Activated T-cell treated with anti-CD3 and anti-CD28 coated beads, Interleukin-2, amount 50 U/mL, for 72 hours (primary cell): ENCODE data around the gene LRBA. TPM values are rescaled to one million over a fixed set of nuclear protein-coding genes. Genes with fewer than 3 reads are reported as not detected.
"Not testable (repeated sequence)": the region's sequence is repeated elsewhere in the genome, so short reads cannot be mapped to it uniquely, and the experiment has no call there.

Source experiments
- ATAC-seq, 2 donors: fragments of 150-1000 bp; cut with Tn5 transposase; replicated peaks in 1 of 2; 2 replicates each; pipeline ENCODE4 v1.10.0; 2021; ENCODE audit warnings: moderate library complexity in 2 of 2, mild to moderate bottlenecking in 1 of 2
- DNase-seq, 2 donors: peaks; one replicate each; pipeline ENCODE4 v3.0.0; 2021 to 2022; ENCODE audit warnings: mixed read lengths in 1 of 2
- H3K27ac Mint-ChIP-seq: one replicate; pipeline ENCODE4 v1.8.0; 2022; ENCODE audit warnings: mild to moderate bottlenecking, moderate library complexity, mixed read lengths
- H3K27me3 Mint-ChIP-seq: one replicate; pipeline ENCODE4 v1.8.0; 2022; ENCODE audit warnings: low read depth, mixed read lengths
- H3K36me3 Mint-ChIP-seq, 2 donors: one replicate each; pipeline ENCODE4 v1.8.0; 2022; ENCODE audit warnings: mixed read lengths in 2 of 2, mild to moderate bottlenecking in 1 of 2; ENCODE audit not compliant: insufficient read depth in 2 of 2
- H3K4me1 Mint-ChIP-seq: one replicate; pipeline ENCODE4 v1.8.0; 2022; ENCODE audit warnings: low read depth, mixed read lengths
- H3K4me3 Mint-ChIP-seq, 2 donors: one replicate each; pipeline ENCODE4 v1.8.0; 2022; ENCODE audit warnings: mild to moderate bottlenecking in 2 of 2, mixed read lengths in 2 of 2, moderate library complexity in 2 of 2
- H3K9me3 Mint-ChIP-seq, 2 donors: one replicate each; pipeline ENCODE4 v1.8.0; 2022; ENCODE audit warnings: mixed read lengths in 2 of 2
- total RNA-seq, 2 donors: library from RNA; stranded (reverse); gene quantifications; one replicate each; pipeline ENCODE4 v1.2.3, GENCODE V29; 2022

LRBA gene
- 10 to 100 TPM; 46.3 to 56.6 TPM for total RNA-seq

DNA sequence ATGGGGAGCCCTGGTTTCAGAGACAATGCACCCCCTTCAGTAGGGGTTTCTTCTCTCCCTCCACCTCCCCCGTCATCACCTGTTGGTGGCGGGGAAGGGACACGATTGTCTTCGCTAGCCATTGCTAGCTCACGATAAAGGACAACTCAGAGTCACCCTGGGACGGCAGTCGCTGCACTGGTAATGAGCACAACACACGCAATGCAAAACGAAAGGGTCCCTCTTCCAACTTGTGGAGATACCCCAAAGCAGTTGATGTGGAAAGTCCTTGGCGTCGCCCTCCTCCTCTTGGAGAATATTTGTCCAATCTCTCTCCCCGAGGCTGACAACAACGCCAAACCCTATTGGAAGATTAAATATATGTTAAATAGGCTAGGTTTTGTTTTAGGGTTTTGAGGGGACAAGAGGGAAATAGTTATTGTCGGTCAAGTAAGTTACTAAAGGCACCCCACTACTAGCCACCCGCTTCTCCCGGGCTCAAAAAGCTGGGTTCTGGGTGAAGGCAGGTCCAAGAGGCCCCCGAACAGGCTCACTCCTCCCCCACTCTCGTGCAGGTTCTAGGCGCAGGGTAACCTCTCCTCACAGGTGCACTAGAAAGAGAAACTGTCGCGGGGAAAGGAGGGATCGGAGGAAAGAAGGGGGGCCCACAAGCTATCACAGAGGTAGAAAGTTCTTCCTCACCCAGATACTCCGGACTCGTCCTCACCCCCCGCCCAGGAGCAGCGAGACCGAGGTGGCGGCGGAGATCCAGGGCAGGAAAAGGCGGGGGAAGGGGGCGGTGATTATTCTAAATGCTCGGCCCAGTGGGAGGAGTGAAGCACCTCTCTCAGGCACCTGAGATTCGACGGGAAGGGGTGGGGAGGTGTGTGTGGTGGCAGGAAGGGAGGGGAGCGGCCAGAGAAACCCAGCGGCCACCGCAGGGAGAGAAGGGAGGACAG is at the start of gene LRBA:
Gene LRBA, minus strand, starts transcription at position 764 of the 938 bp plus-strand sequence. Its CDS starts 642 bp downstream, at position 122.
- Mint-ChIP-seq H3K4me3 (peak within 1 kb of the TSS; percentile 99), H3K27ac (peak within 1 kb of the TSS; percentile 97), H3K27me3 (no peaks in the 10 kb centered on the region), H3K9me3 (no peaks in the 10 kb centered on the region), H3K36me3 (peaks cover 5 to 6% of the 10 kb centered on the region in 2 donors), H3K4me1 (peaks cover 33% of the 10 kb centered on the region)
- ATAC-seq (peak; percentile 81 to 82), DNase-seq (peak; percentile 85 to 89)

DNA sequence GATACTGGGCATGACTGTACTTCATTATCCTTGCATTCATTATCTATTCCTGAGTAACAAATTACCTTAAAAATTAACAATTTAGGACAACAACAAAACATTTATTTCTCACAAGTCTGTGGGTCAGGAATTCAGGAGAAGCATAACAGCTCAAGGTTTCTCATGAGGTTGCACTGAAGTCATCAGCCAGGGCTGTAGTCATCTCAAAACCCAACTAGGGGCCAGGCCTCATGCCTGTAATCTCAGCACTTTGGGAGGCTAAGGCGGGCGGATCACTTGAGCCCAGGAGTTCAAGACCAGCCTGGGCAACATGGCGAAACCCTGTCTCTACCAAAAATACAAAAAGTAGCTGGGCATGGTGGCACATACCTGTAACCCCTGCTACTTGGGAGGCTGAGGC is 48.1 kb upstream of the LRBA start:
- ATAC-seq = peak in 1 of 2 donors; percentile 75
- H3K4me1 Mint-ChIP-seq, H3K36me3 Mint-ChIP-seq, H3K9me3 Mint-ChIP-seq, H3K27ac Mint-ChIP-seq, H3K4me3 Mint-ChIP-seq, H3K27me3 Mint-ChIP-seq, DNase-seq: not testable (repeated sequence)

- no peak overlapping the region for H3K27ac Mint-ChIP-seq
- no peaks in the 10 kb centered on the region for H3K27me3 Mint-ChIP-seq
- H3K4me3 Mint-ChIP-seq = no peak overlapping the region
- DNase-seq (no peak), ATAC-seq (no peak)
- no peaks in the 10 kb centered on the region for H3K9me3 Mint-ChIP-seq
- no peaks in the 10 kb centered on the region for H3K36me3 Mint-ChIP-seq
- H3K4me1 Mint-ChIP-seq = no peaks in the 10 kb centered on the region
Observed at GRCh38 chr4:151055539-151055938, 40.5 kb upstream of the LRBA start.

DNA sequence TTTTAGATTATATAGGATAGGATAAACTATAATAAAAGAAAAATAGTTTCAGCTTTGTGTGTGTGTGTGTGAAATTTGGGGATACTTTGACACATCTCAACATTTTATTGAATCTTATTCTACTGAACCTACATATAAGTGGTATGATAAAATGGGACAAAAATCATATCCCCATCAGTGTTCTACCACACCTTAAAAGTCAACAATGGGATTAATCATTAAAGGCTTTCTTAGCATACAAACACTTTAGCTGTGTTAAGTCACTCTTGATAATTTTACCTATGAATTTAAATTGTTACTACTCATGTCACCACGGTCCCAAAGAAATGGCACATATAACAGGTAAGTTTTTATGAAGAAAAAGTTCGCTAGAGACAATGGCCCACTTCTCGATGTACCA is 37.7 kb upstream of the LRBA start:
- H3K27me3 Mint-ChIP-seq = no peaks in the 10 kb centered on the region
- no peaks in the 10 kb centered on the region for H3K36me3 Mint-ChIP-seq
- H3K4me3 Mint-ChIP-seq = no peak overlapping the region
- ATAC-seq (no peak), DNase-seq (no peak)
- no peaks in the 10 kb centered on the region for H3K4me1 Mint-ChIP-seq
- H3K27ac Mint-ChIP-seq = no peak overlapping the region
- H3K9me3 Mint-ChIP-seq = no peaks in the 10 kb centered on the region

GRCh38 chr4:151049430-151049884 is 34.4 kb upstream of the LRBA start:
- Mint-ChIP-seq H3K9me3 (no peaks in the 10 kb centered on the region), H3K36me3 (no peaks in the 10 kb centered on the region), H3K27me3 (no peaks in the 10 kb centered on the region), H3K4me1 (no peaks in the 10 kb centered on the region), H3K27ac (no peak overlapping the region), H3K4me3 (no peak overlapping the region)
- DNase-seq = no peak
- ATAC-seq = no peak

DNA sequence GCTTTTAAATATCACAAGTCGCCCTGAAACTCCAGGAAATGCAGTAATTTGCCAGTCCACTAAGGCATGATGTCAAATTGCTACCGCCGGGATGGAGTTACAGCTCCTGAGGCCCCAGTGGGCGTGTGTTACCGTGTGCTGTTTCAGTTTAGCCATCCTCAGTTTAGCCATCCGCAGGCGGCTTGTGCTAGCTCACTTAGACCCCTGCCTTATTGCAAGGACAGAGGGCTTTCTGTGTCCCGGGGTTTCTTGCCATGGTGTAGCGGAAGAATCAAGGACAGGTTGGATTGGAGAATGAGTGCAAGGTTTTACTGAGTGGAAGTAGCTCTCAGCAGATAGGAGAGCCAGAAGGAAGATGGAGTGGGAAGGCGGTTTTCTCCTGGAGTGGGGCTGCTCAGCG is 33.8 kb upstream of the LRBA start:
- Mint-ChIP-seq H3K27ac (no peak overlapping the region), H3K27me3 (no peaks in the 10 kb centered on the region), H3K9me3 (no peaks in the 10 kb centered on the region), H3K36me3 (no peaks in the 10 kb centered on the region), H3K4me3 (no peak overlapping the region), H3K4me1 (no peaks in the 10 kb centered on the region)
- DNase-seq (no peak), ATAC-seq (no peak)

DNA sequence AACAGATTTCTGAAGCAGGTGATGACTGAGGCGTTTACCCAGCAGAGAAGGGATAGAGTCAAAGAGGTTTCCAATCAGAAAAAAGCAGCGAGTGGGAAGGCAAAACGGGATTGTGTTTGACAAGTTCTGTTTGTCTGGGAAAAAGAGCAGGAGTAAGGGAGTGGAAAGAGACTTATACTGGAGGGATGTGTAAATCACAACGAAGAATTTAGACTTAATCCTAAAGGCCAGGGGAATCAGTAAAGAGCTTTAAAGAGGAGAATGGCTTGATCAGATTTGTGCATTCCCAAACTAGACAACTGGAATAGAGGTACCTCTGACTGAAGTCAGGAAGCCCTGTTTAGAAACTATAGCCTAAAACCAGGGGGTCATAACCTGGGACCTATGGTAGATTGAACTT is 31.5 kb upstream of the LRBA start:
- no peak for ATAC-seq
- no peak for DNase-seq
- no peak overlapping the region for H3K4me3 Mint-ChIP-seq
- no peaks in the 10 kb centered on the region for H3K27me3 Mint-ChIP-seq
- H3K9me3 Mint-ChIP-seq = no peaks in the 10 kb centered on the region
- no peak overlapping the region for H3K27ac Mint-ChIP-seq
- H3K4me1 Mint-ChIP-seq = no peaks in the 10 kb centered on the region
- no peaks in the 10 kb centered on the region for H3K36me3 Mint-ChIP-seq

DNA sequence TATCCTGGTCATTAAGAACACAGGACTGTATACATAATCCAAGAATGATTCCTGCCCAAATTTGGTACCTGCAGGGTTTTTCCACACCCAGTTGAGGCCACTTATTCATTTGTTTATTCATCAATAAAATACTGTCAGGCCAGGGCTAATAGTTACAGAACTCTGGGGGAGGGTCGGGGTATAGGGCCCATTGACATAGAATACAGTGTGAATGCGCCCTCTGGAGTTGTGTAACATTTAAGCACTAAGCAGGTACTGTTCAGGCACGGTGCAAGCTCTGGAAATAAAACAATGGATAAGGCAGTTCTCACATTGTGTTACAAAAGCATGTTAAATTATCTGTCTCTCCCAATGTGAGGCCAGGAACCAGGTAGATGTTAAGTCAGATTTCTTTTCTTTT is 30.8 kb upstream of the LRBA start:
- Mint-ChIP-seq H3K4me1 (no peaks in the 10 kb centered on the region), H3K27ac (no peak overlapping the region)
- DNase-seq = no peak

DNA sequence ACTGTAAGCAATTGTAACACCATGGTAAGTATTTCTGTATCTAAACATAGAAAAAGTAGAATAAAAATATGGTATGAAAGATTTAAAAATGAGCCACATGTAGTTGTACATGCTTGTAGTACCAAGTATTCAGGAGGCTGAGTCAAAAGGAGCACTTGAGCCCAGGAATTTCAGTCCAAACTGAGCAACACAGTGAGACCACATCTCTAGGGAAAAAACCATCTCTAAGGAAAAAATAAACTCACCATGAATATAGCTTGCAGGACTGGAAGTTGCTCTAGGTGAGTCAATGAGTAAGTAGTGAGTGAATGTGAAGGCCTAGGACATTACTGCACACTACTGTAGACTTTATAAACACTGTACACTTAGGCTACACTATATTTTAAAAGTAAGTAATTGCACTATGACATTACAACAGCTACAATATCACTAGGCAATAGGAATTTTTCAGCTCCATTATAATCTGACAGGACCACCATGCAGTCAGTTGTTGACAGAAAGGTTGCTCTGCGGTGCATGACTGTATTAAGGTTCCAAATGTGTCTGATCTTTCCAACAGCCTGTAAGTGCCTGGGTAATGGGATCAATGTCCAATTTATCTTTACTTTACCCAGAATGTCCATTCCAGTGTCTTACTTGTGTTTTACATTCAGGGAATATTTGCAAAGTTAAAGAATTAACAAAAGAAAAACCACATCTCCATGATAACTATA is 28.9 kb upstream of the LRBA start:
- H3K27me3 Mint-ChIP-seq = no peaks in the 10 kb centered on the region
- no peaks in the 10 kb centered on the region for H3K36me3 Mint-ChIP-seq
- no peak overlapping the region for H3K4me3 Mint-ChIP-seq
- peak in 1 of 2 donors; percentile 35 for ATAC-seq
- H3K9me3 Mint-ChIP-seq = no peaks in the 10 kb centered on the region
- no peaks in the 10 kb centered on the region for H3K4me1 Mint-ChIP-seq
- H3K27ac Mint-ChIP-seq = no peak overlapping the region
- no peak for DNase-seq

More for the DNA sequence above, 30.8 kb upstream of the LRBA start:
- no peaks in the 10 kb centered on the region for H3K36me3 Mint-ChIP-seq
- H3K27me3 Mint-ChIP-seq = no peaks in the 10 kb centered on the region
- peak in 1 of 2 donors; percentile 36 for ATAC-seq
- no peak overlapping the region for H3K4me3 Mint-ChIP-seq
- no peaks in the 10 kb centered on the region for H3K9me3 Mint-ChIP-seq

GRCh38 chr4:151039733-151040132 is 24.6 kb upstream of the LRBA start:
- Mint-ChIP-seq H3K4me1 (peaks cover 8% of the 10 kb centered on the region), H3K27me3 (no peaks in the 10 kb centered on the region), H3K4me3 (no peak overlapping the region), H3K36me3 (no peaks in the 10 kb centered on the region), H3K27ac (no peak overlapping the region), H3K9me3 (no peaks in the 10 kb centered on the region)
- no peak for ATAC-seq
- no peak for DNase-seq

DNA sequence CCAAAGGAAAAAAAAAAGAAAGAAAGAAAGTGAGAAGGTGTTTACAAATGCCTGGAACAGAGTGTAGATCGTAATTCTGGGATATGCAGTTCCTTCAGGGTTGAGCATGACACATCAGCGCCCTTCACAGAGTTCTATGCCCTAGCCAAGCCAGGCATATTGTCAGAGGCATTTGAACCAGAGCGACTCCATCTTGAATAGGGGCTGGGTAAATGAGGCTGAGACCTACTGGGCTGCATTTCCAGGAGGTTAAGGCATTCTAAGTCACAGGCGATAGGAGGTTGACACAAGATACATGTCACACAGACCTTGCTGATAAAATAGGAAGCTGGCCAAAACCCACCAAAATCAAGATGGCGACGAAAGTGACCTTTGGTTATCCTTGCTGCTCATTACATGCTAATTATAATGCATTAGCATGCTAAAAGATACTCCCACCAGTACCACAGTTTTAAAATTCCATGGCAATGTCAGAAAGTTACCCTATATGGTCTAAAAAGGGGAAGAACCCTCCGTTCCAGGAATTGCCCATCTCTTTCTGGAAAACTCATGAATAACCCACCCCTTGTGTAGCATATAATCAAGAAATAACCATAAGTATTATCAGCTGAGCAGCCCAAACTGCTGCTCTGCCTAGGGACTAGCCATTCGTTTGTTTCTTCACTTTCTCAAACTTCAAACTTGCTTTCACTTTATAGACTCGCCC is 23.5 kb upstream of the LRBA start:
- no peaks in the 10 kb centered on the region for H3K27me3 Mint-ChIP-seq
- no peaks in the 10 kb centered on the region for H3K9me3 Mint-ChIP-seq
- no peak overlapping the region for H3K27ac Mint-ChIP-seq
- DNase-seq (no peak), ATAC-seq (no peak)
- no peak overlapping the region for H3K4me3 Mint-ChIP-seq
- H3K4me1 Mint-ChIP-seq = peaks cover 10% of the 10 kb centered on the region
- H3K36me3 Mint-ChIP-seq = no peaks in the 10 kb centered on the region

- ATAC-seq = no peak
- no peak overlapping the region for H3K4me3 Mint-ChIP-seq
- H3K27ac Mint-ChIP-seq = no peak overlapping the region
- no peaks in the 10 kb centered on the region for H3K9me3 Mint-ChIP-seq
- no peaks in the 10 kb centered on the region for H3K36me3 Mint-ChIP-seq
- DNase-seq = no peak
- no peaks in the 10 kb centered on the region for H3K27me3 Mint-ChIP-seq
- H3K4me1 Mint-ChIP-seq = peaks cover 31% of the 10 kb centered on the region
Observed at GRCh38 chr4:151035911-151036310, 20.8 kb upstream of the LRBA start.

- ATAC-seq = no peak
- Mint-ChIP-seq H3K27ac (no peak overlapping the region), H3K4me3 (no peak overlapping the region), H3K27me3 (no peaks in the 10 kb centered on the region), H3K9me3 (no peaks in the 10 kb centered on the region), H3K4me1 (peaks cover 37% of the 10 kb centered on the region), H3K36me3 (no peaks in the 10 kb centered on the region)
- DNase-seq = no peak
Observed at GRCh38 chr4:151035328-151035727, 20.2 kb upstream of the LRBA start.
